Thymus (tissue), 11 donors: ENCODE results near the gene SLC9A7. TPM values are rescaled to one million over a fixed set of nuclear protein-coding genes. Genes with fewer than 3 reads are reported as not detected.
A peak's percentile ranks its signal among the peaks of the same experiment; 100 is the strongest.

ENCODE experiments used
- DNase-seq, 9 donors: peaks; one replicate each; pipeline ENCODE4 v3.0.0-alpha.2; 2013; ENCODE audit warnings: low spot score in 9 of 9, low read depth in 6 of 9, missing footprints in 1 of 9
- H3K27ac ChIP-seq, 2 donors: one replicate each; pipeline ENCODE4 v1.5.1; 2013; ENCODE audit warnings: control low read depth in 1 of 2, low read depth in 1 of 2, low read length in 1 of 2, mild to moderate bottlenecking in 1 of 2, moderate library complexity in 1 of 2
- H3K27me3 ChIP-seq, 2 donors: one replicate each; pipeline ENCODE4 v1.5.1; 2013; ENCODE audit warnings: low read length in 1 of 2; ENCODE audit not compliant: control insufficient read depth in 2 of 2, insufficient read depth in 1 of 2
- H3K36me3 ChIP-seq, 2 donors: one replicate each; pipeline ENCODE4 v1.5.1; 2013; ENCODE audit warnings: low read length in 1 of 2, mild to moderate bottlenecking in 1 of 2, moderate library complexity in 1 of 2; ENCODE audit not compliant: control insufficient read depth in 2 of 2, insufficient read depth in 2 of 2
- H3K4me1 ChIP-seq, 2 donors: one replicate each; pipeline ENCODE4 v1.5.1; 2013; ENCODE audit warnings: low read length in 2 of 2; ENCODE audit not compliant: control insufficient read depth in 2 of 2, insufficient read depth in 2 of 2
- H3K4me3 ChIP-seq, 2 donors: one replicate each; pipeline ENCODE4 v1.5.1; 2013; ENCODE audit warnings: low read length in 2 of 2, control low read depth in 1 of 2, mild to moderate bottlenecking in 1 of 2
- H3K9me3 ChIP-seq, 2 donors: one replicate each; pipeline ENCODE4 v1.5.1; 2013; ENCODE audit warnings: low read length in 1 of 2, mild to moderate bottlenecking in 1 of 2; ENCODE audit not compliant: control insufficient read depth in 2 of 2, insufficient read depth in 1 of 2
- WGBS: extraction: QIAGEN DNeasy Blood & Tissue Kit; methylation state at CpG from one replicate; pipeline ENCODE4 v1.1.7; 2013; 5-methylcytosine and 5-hydroxymethylcytosine counted together
- polyA plus RNA-seq: library from polyadenylated mRNA; stranded (reverse); fragments of 200-250 nt; gene quantifications from one replicate; pipeline ENCODE4 v1.2.3, GENCODE V29; 2013
- total RNA-seq: library from RNA; stranded (reverse); fragments of 120-200 nt; gene quantifications from one replicate; pipeline ENCODE4 v1.2.4, GENCODE V29; 2013
- donor health status: healthy.

SLC9A7 gene
- total and polyA plus RNA-seq, 2 donors = 3.5 to 10.3 TPM

DNA sequence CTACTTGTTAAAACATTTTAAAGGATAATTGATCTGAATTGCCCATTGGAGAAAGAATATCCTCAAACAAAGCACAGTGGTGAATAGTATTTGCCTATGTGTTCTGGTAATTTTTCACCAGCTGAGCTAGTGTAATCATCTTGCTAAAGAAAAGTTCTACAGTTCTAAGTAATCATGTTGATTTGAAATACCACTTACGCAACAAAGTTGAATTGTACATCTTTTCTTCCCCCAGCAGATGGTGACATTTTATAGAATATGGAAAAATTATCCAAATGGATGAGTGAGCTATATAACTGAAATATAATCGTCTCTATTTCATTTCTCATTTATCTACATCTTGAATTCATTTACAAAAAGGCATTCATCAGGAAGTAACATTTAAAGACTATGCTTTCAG, 204.0 kb downstream of the SLC9A7 start:
- WGBS = 61% methylated on average over 2 of the region's 2 CpGs
- DNase-seq = peak in 1 of 9 donors; percentile 16
- Histone ChIP-seq H3K4me3 (no peak overlapping the region), H3K4me1 (no peaks in the 10 kb centered on the region), H3K36me3 (no peaks in the 10 kb centered on the region), H3K9me3 (no peaks in the 10 kb centered on the region), H3K27me3 (no peaks in the 10 kb centered on the region), H3K27ac (no peak overlapping the region)

DNA sequence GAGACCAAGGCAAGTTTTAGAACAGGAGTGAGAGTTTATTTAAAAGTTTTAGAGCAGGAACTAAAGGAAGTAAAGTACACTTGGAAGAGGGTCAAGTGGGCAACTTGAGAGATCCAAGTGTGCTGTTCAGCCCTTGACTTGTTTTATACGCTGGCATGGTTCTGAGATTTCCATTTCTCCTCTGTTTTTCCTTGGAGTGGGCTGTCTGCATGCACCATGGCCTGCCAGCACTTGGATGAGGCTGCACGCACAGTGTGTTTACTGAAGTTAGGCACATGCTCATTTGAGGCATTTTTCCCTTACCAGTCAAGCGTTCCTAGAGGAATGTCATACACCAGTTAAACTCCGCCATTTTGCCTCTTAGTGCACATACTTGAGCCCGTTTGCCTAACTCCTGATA, 205.0 kb downstream of the SLC9A7 start:
- H3K36me3 ChIP-seq = no peaks in the 10 kb centered on the region
- H3K4me3 ChIP-seq = no peak overlapping the region
- H3K27me3 ChIP-seq = no peaks in the 10 kb centered on the region
- no peak for DNase-seq
- no peaks in the 10 kb centered on the region for H3K9me3 ChIP-seq
- 99% methylated on average over 5 of the region's 5 CpGs for whole genome bisulfite sequencing
- H3K27ac ChIP-seq = no peak overlapping the region
- H3K4me1 ChIP-seq = no peaks in the 10 kb centered on the region

DNA sequence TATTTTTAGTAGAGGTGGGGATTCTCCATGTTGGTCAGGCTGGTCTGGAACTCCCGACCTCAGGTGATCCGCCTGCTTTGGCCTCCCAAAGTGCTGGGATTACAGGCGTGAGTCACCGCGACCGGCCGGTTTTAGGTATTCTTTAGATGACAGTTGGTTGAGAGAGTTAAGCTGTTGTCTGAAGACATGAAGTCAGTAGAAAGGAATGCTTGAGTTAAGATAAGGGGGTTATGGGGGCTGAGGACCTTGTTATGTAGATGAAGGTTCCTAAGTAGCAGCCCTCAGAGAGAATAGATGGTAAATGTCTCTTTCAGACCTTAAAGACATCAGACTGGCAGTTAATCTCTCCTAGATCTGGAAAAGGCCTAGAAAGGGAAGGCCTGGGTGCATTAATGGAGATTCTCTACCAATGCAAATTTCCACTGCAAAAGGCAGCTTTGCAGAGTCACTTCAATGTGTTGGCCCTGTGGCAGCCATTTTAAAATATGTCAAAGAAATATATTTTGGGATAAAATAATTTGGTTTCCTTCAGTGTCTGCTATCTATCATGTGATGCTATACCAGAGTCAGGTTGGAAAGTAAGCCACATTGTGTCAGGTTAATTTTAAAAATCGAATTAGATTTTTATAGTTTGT, 207.3 kb downstream of the SLC9A7 start:
- WGBS = 95% methylated on average over 8 of the region's 8 CpGs
- Histone ChIP-seq H3K36me3 (no peaks in the 10 kb centered on the region), H3K27ac (no peak overlapping the region)

DNA sequence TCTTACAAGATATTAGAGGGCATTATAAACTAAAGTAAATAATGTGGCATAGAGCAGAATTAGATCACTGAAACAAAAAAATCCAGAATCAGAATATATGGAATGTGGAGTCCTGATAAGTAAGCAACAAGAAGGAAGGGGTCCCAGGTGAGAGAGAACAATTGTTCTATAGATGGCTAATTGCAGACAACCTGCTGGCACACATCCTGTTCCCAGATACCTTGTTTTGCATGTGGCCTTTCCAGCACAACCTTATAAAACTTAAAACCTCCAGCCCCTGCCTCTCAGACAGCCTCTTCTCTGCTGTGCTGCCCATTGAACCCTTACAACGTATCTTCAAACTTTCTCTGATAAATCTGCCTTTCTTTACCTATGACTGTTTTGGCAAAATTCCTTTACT, 209.0 kb downstream of the SLC9A7 start:
- no peaks in the 10 kb centered on the region for H3K9me3 ChIP-seq
- H3K27me3 ChIP-seq = no peaks in the 10 kb centered on the region
- H3K27ac ChIP-seq = no peak overlapping the region
- H3K4me3 ChIP-seq = no peak overlapping the region
- no peaks in the 10 kb centered on the region for H3K36me3 ChIP-seq
- peaks cover 5 to 6% of the 10 kb centered on the region in 2 donors for H3K4me1 ChIP-seq
- no peak for DNase-seq
- WGBS = 95% methylated on average over 1 of the region's 1 CpG

More for the DNA sequence above, 207.3 kb downstream of the SLC9A7 start:
- no peak overlapping the region for H3K4me3 ChIP-seq
- H3K9me3 ChIP-seq = no peaks in the 10 kb centered on the region
- H3K4me1 ChIP-seq = peaks cover under 1 to 2% of the 10 kb centered on the region in 2 donors
- no peaks in the 10 kb centered on the region for H3K27me3 ChIP-seq
- DNase-seq = no peak

Other genes starting within 250 kb of the SLC9A7 start
- 3.8 TPM for gene ZNF674, start 213.7 kb downstream of the SLC9A7 start, total RNA-seq
- 2.8 TPM for gene ZNF674, start 213.7 kb downstream of the SLC9A7 start, polyA plus RNA-seq
- gene CHST7, start 185.4 kb downstream of the SLC9A7 start, total RNA-seq = 3.1 TPM
- 2.6 TPM for gene CHST7, start 185.4 kb downstream of the SLC9A7 start, polyA plus RNA-seq
- gene RP2, start 77.9 kb upstream of the SLC9A7 start, total RNA-seq = 7.9 TPM
- gene RP2, start 77.9 kb upstream of the SLC9A7 start, polyA plus RNA-seq = 8.5 TPM
- gene JADE3, start 153.3 kb upstream of the SLC9A7 start, total RNA-seq = 4.4 TPM
- 3.8 TPM for gene JADE3, start 153.3 kb upstream of the SLC9A7 start, polyA plus RNA-seq